HL-60 (cell line): ENCODE measurements around the gene NOS1.

Source experiments
- GABPA ChIP-seq: IDR thresholded peaks from 2 replicates; pipeline ENCODE4 v1.6.1; 2012; ENCODE audit warnings: low read depth
- POLR2AphosphoS5 ChIP-seq: IDR thresholded peaks from 2 replicates; pipeline ENCODE4 v1.6.1; 2012; ENCODE audit warnings: low read depth
- TF ChIP-seq, protein P1 (sequence below): IDR thresholded peaks from one replicate; pipeline ENCODE4 v1.5.1; 2011; ENCODE audit warnings: low read length, control low read depth, inconsistent platforms; ENCODE audit not compliant: insufficient read depth

DNA sequence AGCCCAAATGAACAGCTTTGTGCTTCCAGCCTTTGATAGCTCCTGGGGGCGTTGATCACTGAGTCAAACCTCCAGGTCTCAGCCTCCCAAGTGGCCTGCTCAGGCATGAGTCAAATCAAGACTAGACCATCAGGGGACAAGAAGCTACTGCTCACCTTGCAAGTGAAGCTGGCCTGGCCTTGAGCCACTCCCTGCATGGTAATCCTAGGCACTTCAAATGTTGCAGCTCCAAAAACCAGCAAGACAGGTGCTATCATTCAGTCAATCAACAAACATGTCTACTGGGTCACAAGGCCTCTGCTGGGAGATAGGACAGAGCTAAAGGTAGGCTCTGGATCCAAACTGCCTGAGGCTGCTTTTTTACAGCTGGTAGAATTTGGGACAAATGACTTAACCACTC, 33.1 kb upstream of the NOS1 start:
- TF ChIP-seq, protein P1, sequence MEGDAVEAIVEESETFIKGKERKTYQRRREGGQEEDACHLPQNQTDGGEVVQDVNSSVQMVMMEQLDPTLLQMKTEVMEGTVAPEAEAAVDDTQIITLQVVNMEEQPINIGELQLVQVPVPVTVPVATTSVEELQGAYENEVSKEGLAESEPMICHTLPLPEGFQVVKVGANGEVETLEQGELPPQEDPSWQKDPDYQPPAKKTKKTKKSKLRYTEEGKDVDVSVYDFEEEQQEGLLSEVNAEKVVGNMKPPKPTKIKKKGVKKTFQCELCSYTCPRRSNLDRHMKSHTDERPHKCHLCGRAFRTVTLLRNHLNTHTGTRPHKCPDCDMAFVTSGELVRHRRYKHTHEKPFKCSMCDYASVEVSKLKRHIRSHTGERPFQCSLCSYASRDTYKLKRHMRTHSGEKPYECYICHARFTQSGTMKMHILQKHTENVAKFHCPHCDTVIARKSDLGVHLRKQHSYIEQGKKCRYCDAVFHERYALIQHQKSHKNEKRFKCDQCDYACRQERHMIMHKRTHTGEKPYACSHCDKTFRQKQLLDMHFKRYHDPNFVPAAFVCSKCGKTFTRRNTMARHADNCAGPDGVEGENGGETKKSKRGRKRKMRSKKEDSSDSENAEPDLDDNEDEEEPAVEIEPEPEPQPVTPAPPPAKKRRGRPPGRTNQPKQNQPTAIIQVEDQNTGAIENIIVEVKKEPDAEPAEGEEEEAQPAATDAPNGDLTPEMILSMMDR: no peak
- TF ChIP-seq GABPA: no peak
- TF ChIP-seq POLR2AphosphoS5: no peak
